Activated CD4-positive, CD25-positive, alpha-beta regulatory T cell treated with anti-CD3 and anti-CD28 coated beads, Interleukin-2, amount 50 U/mL, for 16 hours (primary cell): Measurements from ENCODE around the gene SPAG17.

Experiments
- DNase-seq: peaks from one replicate; pipeline ENCODE4 v3.0.0-alpha.2; 2020; ENCODE audit warnings: low read depth, low spot score

SPAG17 gene

DNA sequence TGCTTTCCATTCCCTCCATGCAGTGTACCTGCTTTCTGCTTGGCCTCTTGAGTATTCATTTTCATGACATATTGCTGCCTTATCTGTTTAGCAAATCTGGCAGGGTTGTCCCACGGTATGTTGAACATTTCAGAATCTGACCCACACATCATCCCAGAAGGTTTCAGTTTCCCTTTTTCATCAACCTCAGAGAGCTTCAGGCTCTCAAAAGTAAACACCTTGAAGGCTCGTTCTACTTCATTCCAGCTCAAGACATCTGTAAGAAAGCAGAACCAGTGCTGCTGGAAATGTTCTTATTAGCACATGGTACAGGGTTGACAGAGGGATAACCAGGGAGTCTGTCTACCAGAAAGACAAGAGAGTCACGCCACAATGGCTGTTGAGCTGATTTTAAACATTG lies 103.6 kb downstream of the SPAG17 start:
- DNase-seq: no peak

DNA sequence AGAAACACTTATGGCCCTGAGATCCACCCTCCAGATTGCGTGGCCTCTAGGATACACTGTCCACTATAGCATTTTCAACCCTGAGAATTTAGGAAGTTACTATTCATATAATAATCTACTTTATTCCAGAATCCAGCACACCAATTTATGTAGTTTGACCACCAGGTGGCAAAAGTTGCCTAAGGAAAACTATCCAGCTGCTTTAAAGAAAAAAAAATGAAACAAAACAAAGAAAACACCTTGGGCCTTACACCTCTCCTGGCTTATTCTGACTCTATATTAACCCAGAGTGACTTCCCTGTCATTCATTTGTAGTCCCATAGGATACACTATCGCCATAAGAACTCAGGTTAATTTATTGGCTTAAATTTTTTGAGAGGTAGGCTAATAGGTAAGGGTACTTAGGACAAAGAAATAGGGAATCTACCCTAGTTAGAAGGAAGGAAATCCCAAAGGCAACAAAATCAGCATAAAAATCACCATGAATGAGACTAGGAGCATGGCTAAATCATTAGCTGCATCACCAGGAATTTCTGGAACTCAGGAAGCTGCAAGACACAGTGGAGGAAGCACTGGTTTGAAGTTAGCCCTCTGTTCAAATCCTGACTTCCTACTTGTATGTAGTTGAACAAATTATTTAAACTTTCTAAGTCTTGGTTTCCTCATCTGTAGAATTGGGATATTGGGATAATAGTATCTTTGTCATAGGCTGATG lies 107.5 kb downstream of the SPAG17 start:
- no peak for DNase-seq

DNA sequence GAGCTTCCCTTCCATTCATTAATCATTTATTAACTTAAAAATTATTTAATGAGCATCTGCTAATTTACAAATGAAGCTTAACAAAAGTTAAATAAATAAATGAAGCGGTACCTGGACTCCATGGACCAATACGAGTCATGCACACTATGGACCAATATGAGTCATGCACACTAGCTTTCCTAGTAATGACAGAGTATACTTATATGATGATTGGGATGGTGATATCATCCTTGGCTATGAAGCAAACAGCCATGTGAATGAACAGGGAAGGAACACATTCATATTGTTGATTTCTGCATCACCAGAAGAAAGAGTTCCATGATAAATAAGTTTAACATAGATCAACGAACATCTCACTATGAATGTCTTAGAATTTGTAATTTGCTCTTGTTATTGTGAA lies 109.9 kb downstream of the SPAG17 start:
- DNase-seq: no peak

DNA sequence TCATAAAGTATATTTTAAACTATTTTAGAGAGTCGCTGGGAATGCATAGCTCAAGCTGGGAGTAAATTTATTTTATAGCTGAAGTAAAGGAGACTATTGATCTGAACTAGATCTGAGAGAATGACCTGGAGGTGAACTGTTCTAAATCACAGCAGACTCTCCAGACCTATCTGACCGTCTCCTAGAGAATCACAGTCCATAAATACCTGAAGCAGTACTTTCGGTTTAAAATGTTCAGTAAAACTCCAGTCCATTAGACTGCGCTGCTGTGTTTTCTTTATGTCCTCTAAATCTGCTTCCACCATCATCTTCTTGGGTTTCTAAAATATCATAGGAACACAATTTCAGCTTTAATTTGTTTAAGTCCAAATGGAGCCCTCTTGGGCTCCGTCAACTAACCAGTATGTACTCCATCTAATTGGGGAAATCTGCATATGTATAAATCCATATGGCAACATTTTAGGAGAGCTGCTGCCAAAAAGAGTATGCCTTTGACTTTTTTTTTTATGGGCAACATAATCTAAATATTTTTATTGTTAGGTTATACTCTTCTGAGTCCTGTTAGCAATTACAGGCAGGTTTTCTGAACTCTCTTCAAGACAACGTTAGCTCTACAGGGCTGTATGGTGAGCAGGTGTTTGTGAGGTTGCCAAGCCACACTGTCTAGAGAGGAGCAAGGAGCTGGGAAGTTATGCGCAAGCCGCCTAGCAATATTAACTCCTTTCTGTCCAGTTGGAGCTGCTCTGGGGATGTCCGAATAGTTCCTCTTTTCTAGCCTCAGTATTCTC lies 111.2 kb downstream of the SPAG17 start:
- no peak for DNase-seq

DNA sequence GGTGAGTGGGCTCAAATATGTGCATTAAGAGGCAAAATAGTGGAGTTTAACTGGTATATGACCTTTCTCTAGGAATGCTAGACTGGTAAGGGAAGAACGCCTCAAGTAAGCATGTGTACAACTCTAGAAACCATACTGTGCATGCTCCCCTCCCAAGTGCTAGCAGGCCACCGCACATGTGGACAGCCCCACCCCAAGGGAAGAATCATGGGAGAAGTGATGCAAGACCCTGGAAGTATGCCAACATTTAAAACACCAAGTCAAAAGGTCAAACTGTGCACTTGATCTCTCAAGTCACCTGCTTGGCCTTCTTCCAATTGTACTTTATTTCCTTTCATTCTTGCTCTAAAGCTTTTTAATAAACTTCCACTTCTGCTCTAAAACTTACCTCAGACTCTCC lies 135.0 kb downstream of the SPAG17 start:
- DNase-seq: no peak

DNA sequence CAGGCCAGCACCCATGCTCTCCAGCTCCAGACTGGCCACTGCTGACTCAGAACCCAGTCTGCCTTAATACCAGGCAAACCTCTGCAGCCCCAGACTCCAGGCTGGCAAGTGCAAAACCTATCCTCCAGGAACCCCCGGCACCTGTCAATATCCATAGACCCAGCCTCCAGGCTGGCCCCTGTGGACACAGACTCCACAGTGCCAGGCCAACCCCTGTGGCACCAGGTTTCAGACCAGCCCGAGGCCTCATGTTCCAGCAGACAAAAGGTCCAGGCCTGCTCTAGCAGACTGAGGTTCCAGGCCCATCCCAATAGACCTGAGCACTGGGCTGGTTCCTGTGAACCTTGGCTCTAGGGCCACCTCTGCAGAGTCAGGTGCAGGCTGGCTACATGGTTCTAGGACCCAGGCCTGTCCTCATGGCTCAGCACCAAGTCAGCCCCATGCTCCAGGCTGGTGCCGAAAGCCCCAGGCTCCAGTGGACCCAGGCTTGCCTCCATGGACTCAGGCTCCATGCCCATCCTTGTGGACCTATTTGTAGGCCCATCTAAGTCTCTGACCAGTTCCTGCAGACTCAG lies 137.3 kb downstream of the SPAG17 start:
- DNase-seq: no peak

DNA sequence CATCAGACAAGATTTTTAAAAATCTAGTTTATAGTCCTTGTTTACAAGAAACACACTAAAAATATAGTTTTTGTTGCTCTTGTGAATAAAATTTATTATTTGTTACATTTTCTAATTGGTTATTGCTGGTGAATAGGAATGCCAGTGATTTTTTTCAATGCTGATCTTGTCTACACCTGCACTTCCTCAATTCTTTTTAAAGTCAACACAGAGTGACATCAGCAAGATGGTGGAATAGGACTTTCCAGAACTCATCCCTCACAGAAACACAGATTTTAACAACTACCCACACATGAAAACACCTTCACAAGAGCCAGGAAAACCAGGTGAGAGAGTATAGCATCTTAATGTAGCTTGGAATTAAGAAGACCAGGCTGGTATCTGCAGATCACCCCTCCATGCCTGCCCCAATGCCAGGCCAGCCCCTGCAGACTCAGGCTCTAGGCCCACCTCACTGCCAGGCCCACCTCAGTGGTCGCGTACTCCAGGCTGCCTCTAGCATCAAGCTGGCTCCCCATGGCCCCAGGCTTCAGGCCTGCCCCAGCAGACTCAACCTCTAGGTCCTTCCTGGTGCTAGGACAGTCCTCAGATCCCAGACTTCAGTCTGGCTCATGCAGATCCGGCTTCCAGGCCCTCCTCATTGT lies 137.9 kb downstream of the SPAG17 start:
- no peak for DNase-seq

DNA sequence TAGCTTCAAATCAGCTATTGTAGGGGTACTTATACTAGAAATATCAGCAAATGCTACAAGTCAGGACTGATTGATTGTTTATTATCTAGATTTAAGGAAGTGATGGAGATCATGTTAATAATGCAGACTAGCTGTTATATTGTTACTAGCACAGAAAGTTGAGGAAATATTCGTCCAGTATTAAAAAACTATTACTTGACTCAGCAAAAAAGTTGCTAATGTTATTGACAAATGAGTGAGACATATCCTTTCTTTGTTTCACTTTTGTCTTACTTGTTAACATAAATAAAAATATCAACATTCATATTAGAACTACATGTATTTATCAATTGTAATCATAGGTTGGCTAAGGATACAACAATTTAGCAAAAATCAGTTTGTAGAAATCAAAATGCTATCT lies 141.4 kb downstream of the SPAG17 start:
- no peak for DNase-seq

DNA sequence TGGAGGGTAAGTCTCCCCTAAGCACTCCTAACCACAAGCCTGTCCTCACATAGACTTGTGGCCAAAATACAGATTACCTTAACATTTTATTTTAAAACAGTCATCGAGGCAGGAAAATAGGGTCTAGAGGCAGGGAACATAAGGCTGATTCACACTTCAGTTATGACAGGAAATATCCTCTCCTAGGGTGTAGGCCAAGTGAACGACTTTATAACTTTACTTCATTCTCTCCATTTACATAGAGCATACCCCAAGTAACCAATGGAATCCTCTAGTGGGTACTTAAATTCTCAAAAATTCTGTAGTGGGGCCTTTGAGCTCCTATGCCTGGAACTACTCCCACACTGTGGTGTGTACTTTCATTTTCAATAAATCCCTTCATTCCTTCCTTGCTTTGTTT lies 142.5 kb downstream of the SPAG17 start:
- no peak for DNase-seq

DNA sequence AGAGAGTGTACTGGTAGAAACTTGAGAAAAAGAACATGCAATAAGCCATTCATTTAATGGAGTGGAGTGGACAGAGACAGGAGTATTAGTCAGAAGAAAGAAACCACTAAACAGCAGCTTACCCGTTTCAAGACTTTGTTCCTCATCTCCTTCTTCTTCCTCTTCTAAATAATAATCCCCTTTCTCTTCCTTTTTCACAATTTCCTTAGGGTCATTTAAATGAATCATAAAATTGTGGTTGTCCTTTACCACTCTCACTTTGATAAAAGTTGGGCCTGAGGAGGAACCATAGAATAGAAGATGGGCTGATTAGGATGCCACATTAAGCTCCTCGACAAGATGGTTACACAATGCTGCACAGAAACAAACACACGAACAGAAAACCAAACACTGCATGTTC lies 145.9 kb downstream of the SPAG17 start:
- DNase-seq: no peak

DNA sequence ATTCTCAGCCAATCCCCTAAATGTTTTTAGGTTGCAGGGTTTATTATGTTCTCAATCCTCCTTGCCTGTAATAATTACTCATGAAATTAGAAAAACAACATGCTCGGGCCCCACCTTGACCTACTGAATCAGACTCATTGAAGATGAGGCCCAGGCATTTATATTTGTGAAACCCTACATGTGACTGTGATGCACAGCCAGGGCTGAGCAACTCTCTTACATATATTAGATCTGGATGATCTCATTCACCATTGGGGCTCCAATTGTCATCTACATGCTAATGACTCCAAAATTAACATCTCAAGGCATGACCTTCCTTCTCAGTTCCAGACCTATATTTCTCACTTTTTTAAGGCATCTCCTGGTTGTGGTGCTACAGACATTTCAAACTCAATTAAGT lies 152.1 kb downstream of the SPAG17 start:
- no peak for DNase-seq

DNA sequence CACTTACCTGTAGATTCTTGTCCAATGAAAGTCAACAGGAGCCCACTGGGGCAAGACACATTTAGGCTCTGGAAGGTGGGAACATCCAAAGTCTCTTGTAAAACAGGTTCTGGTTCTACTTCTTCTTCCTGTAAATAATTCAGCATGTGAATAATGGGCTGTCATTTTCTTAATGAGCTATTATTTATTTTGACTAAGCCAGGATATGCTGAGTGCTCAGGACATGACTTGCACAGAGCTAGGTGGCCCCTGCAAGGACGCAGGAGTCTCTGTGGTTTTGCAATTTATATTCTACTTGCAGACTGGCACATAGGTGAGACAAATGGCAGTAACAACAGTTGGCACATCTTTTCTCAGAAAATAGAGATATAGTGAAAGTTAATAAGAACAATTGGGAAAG lies 156.8 kb downstream of the SPAG17 start:
- no peak for DNase-seq

DNA sequence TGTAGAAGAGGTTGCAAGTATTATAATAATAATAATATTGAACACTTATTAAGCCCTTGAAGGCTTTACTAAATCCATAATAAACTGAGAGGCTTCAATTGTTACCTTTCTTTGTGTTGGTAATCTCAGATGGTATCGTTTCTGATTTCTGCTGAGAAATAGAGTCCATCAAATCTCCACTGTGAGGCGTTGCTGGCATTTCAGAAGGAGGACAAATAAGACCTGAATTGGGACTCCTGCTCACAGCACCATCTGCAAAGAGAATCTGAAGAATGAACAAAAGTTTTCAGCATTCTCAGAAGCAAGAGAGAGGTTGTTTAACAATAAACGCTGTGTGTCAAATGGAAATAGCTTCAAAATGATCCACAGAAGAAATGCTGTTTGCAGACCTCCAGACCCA lies 161.8 kb downstream of the SPAG17 start:
- no peak for DNase-seq

DNA sequence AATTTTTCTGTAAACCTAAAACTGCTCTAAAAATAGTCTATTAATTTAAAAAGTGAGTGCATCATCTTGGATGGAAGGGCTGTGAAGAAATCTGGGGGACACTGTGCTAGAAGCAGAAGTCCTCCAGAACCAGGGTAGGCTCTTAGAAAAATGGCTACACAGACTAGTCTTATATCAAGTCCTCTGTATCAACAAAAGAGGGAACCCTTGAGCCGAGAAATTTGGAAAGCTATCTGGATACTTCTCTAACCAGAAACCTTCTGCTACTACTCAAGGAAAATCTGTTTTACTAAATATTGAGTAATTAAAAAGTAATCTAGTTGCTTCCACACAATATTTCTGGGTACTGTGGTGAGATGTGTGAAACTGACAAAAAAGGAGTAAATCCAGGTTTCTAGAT lies 163.4 kb downstream of the SPAG17 start:
- DNase-seq: no peak

DNA sequence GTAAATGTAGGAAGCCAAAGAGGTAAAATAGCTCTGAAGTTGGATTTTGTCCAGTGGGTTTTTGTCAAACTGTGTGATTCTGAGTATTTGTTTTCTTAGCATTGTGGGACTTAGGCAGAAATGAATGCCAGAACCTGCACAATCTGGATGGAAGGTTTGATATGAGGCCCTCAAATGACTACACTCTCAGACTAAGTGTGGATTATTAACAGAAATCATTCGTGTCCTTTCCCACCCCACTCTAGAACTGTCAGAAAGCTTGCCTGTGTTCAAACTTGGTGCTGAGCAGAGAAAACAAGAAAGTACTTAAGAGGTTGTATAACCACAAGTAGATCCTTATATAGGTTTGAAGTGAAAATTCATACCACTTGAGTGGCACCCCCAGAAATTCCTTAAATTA lies 167.0 kb downstream of the SPAG17 start:
- no peak for DNase-seq

DNA sequence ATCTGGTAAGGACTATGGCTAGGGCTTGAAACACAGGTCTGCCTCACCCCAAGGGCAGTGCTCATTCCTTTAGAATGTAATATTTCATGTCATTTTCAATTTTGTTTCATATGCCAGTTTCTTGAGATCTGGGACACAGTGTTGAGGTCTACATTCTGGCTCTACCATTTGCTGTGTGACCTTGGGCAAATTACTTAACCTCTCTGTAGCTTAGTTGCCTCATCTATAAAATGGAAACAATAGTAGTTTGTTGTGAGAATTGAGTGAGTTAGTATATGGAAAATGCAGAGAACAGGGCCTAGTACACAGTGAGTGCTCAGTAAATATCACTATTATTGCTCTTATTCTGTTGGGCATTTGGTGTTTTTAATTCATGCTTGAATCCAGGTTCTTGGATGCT lies 171.1 kb downstream of the SPAG17 start:
- no peak for DNase-seq

DNA sequence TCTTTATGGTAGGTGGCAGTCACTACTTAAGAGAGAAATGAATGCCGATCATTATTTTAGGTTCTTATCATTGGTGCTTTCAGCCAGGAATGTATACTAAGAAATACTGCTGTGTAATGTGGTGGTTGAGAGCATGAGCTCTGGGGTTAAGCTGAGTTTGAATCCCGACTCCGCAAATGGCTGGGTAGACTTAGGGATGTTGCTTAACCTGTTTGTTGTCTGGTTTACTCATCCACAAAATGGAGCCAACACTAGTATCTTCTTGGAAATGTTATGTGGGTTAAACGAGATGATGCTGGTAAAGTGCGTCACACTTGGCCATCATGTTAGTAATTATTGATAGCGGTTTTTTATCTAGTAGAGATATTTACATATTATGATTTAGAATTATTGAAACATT lies 171.7 kb downstream of the SPAG17 start:
- no peak for DNase-seq

DNA sequence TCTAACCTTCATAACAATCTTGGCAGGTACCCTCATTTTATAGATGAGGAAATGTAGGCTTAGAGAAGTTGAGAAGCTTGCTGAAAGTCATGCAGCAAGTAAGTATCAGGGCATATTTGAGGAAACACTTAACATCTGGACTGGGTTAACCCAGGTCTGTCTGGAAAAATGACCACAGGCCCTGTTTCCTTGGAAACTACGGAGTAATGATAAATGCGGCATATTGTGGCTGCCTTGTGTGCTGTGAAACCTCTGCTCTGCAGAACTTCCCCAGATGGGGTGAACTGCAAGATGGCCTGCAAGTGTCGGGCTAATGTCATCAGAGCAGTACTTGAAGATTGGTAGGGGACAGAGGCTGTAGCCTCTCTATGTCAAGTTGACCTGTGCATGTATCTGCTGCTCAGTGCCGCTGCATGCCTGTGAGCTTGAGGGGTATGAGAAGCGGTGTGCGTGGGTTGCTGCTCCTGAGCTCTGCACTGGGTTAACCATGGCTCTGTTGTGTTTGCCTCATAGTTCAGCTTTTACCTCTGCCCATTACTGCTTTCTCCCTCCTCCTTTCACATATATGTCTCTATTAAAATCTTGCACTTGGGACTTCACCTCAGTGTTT lies 172.4 kb downstream of the SPAG17 start:
- DNase-seq: no peak

DNA sequence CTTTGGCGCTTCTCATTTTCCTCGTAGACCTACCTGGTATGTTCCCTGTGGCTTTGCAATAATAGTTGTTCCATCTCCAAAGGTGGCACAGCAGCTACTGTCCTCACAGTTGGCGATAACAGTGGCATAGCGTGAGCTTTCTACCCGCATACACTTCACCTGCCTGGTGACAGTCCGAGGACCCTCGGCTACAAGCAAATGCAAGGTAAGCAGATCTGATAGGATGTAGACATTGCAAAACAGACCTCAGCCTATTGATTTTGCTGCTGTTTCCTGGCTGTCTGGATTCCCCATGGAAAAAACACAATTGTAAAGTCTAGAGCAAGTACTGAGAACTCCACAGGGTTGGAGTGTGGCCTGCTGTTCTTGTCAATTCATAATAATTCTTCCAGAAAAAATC lies 177.0 kb downstream of the SPAG17 start:
- DNase-seq: no peak

DNA sequence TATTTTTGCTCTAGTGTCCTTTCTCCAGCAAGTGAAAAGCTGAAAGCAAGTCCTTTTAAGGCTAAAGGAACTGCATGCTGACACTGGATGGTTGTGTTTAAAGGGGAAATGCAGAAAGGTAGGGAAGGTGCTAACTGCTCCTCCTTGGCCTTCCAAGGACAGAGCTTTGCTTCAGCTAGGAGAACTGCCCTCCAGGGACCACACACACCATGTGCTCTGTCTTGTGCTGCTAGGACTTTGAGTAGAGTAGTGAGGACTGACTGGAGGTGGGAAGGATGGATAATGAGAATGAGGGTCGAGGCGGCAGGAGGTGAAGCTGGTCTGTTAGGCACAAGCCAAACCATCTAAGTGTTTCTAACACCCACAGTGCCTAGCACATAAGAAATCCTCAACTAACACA lies 177.6 kb downstream of the SPAG17 start:
- no peak for DNase-seq

DNA sequence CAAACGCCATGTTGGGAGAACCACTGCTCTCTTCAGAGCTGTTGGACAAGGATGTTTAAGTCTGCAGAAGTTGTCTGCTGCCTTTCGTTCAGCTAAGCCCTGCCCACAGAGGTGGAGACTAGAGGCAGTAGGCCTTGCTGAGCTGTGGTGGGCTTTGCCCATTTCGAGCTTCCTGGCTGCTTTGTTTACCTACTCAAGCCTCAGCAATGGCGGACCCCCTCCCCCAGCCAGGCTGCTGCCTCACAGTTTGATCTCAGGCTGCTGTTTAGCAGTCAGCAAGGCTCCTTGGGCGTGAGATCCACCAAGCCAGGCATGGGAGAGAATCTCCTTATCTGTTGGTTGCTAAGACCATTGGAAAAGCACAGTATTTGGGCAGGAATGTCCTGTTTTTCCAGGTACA lies 180.7 kb downstream of the SPAG17 start:
- DNase-seq: no peak

DNA sequence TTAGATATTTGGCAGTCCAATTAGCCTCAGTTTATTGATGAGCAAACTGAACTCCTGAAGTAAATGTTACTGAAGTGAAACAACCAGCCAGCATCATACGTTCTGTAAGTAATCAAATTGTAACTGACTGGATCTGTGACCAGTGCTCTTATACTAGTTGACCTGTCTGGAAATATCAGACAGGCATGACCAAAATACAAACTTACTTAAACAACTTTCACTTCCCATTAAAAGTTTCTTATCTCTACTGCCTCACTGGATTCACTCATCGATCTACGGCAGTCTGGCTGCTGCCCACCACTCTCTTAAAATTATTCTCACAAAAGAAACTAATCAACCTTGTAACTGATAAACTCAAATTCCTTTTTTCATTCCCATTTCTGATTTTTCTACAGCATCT lies 199.1 kb downstream of the SPAG17 start:
- no peak for DNase-seq
